ENCODE measurements around the gene MBOAT2. TPM values are rescaled to one million over a fixed set of nuclear protein-coding genes. Genes with fewer than 3 reads are reported as not detected.
"Not testable (repeated sequence)": the region's sequence is repeated elsewhere in the genome, so short reads cannot be mapped to it uniquely, and the experiment has no call there.

The MBOAT2 gene
- polyA plus RNA-seq, 3 donors from 2014 or later: 1.6 to 2.2 TPM; not detected in 1

DNA sequence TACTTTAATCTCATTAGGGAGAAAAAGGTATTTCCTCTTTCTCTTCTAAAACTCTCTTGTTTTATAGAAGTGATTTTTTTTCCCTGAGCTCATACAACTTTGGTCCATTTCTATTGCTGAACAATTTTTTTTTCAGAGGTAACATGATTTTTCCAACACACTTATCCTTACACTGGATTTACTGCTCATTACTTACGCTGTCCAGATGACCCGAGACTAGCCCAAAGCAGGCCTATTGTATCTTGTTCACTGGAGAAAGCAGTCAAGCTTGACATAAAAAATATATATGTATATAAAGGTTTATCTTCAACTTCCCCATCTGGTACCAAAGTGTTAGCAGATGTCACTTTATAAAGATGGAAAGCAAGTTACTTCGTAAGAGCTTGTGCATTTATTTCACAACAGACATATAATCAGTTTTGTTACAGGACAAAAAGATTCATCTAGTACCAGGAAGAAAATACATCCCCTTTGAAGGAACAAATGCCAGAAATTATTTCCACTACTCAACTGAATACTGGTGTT lies 95.7 kb downstream of the MBOAT2 start:
- no peak overlapping the region for H3K27ac Mint-ChIP-seq
- H3K9me3 Mint-ChIP-seq: peaks cover 0 to 9% (median 0%) of the 10 kb centered on the region in 6 donors
- H3K4me3 Mint-ChIP-seq: no peak overlapping the region
- H3K36me3 Mint-ChIP-seq: peaks cover 0 to 7% (median 0%) of the 10 kb centered on the region in 3 donors
- H3K4me1 Mint-ChIP-seq: no peaks in the 10 kb centered on the region
- DNase-seq: no peak
- H3K27me3 Mint-ChIP-seq (ENCODE audit: low read depth in 3 of 3): peaks cover 0 to 6% (median 4%) of the 10 kb centered on the region in 3 donors

DNA sequence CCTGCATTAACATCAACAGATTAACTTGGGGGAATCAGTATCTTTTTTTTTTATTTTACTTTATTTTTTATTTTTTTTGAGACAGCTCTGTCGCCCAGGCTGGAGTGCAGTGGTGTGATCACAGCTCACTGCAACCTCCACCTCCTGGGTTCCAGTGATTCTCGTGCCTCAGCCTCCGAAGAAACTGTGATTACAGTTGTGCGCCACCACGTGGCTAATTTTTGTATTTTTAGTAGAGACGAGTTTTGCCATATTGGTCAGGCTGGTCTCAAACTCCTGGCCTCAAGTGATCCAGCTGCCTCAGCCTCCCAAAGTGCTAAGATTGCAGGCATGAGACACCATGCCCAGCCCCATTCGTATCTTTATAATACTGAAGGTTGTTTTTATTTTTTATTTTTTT lies 99.6 kb downstream of the MBOAT2 start:
- not testable (repeated sequence) for H3K4me3 Mint-ChIP-seq; DNase-seq; H3K4me1 Mint-ChIP-seq; H3K27ac Mint-ChIP-seq; H3K36me3 Mint-ChIP-seq; H3K9me3 Mint-ChIP-seq; H3K27me3 Mint-ChIP-seq (ENCODE audit: low read depth in 3 of 3)

DNA sequence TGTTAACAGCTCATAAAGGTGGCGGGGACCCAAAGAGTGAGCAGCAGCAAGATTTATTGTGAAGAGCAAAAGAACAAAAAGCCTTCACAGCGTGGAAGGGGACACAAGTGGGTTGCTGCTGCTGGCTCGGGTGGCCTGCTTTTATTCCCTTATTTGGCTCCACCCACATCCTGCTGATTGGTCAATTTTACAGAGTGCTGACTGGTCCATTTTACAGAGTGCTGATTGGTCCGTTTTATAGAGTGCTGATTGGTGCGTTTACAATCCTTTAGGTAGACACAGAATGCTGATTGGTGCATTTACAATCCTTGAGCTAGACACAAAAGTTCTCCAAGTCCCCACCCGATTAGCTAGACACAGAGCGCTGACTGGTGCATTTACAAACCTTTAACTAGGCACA lies 100.7 kb downstream of the MBOAT2 start:
- H3K4me3 Mint-ChIP-seq; H3K27me3 Mint-ChIP-seq (ENCODE audit: low read depth in 3 of 3); DNase-seq; H3K27ac Mint-ChIP-seq; H3K9me3 Mint-ChIP-seq; H3K36me3 Mint-ChIP-seq; H3K4me1 Mint-ChIP-seq: not testable (repeated sequence)

DNA sequence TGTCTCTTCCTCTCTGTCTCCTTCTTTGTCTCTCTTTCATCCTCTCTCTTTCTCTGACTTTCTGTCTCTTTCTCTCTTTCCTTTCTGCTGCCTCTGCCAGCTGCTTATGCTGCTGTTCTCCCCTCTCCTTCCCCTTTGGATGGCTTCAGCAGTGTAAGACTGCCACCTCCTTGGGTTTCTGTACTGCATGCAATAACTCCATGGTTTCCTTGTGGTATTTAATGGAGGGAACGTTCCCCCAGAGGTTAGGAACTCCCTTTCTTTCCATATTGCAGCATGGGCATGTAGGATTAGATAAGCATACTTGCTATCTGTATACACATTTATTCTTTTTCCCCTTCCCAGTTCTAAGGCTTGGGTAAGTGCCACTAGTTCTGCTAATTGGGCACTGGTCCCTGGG lies 106.3 kb downstream of the MBOAT2 start:
- H3K4me1 Mint-ChIP-seq; H3K4me3 Mint-ChIP-seq; H3K27me3 Mint-ChIP-seq (ENCODE audit: low read depth in 3 of 3); H3K9me3 Mint-ChIP-seq; H3K36me3 Mint-ChIP-seq; DNase-seq: not testable (repeated sequence)
- peak overlapping the region in 1 of 6 donors; percentile 17 for H3K27ac Mint-ChIP-seq

DNA sequence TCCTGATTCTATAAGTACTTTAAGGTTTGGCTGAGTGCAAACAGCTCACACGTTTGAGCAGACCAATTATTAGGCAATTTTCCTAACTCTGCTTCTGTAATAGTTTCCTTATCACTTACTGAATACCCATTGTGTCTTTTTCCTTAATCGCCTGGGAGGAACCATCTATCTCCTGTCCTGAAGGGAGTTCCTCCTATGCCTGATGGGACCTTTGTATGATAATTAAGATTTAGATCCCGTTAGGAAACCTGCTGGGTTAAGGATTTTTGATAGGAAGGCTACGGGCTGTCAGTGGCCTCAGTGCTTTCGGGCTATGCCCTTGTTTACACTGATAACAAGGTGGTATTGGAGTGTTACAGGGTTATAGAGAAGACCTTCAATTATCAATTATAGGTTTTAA lies 106.8 kb downstream of the MBOAT2 start:
- H3K27ac Mint-ChIP-seq; H3K4me3 Mint-ChIP-seq; H3K4me1 Mint-ChIP-seq; DNase-seq; H3K9me3 Mint-ChIP-seq; H3K27me3 Mint-ChIP-seq (ENCODE audit: low read depth in 3 of 3); H3K36me3 Mint-ChIP-seq: not testable (repeated sequence)

DNA sequence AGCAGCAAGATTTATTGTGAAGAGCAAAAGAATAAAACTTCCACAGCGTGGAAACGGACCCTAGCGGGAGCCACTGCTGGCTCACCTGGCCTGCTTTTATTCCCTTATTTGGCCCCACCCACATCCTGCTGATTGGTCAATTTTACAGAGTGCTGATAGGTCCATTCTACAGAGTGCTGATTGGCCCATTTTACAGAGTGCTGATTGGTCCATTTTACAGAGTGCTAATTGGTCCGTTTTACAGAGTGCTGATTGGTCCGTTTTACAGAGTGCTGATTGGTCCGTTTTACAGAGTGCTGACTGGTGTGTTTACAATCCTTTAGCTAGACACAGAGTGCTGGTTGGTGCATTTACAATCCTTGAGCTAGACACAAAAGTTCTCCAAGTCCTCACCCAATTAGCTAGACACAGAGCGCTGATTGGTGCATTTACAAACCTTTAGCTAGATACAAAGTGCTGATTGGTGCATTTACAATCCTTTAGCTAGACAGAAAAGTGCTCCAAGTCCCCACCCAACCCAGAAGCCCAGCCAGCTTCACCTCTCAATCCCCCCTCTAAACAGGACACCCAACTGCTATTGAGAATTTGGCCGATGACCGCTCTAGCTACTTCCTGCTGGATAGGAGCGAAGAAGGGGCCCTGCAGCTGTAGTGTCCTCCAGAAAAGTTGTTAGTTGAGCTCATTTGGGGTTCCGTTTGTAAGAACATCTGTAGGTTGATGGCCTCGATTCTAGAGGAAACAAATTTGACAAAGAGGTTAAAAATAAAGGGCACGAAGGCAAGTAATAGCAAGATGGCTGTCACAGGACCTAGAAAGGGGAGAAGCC lies 108.2 kb downstream of the MBOAT2 start:
- not testable (repeated sequence) for DNase-seq; H3K27me3 Mint-ChIP-seq (ENCODE audit: low read depth in 3 of 3); H3K36me3 Mint-ChIP-seq; H3K27ac Mint-ChIP-seq; H3K4me3 Mint-ChIP-seq; H3K9me3 Mint-ChIP-seq; H3K4me1 Mint-ChIP-seq

DNA sequence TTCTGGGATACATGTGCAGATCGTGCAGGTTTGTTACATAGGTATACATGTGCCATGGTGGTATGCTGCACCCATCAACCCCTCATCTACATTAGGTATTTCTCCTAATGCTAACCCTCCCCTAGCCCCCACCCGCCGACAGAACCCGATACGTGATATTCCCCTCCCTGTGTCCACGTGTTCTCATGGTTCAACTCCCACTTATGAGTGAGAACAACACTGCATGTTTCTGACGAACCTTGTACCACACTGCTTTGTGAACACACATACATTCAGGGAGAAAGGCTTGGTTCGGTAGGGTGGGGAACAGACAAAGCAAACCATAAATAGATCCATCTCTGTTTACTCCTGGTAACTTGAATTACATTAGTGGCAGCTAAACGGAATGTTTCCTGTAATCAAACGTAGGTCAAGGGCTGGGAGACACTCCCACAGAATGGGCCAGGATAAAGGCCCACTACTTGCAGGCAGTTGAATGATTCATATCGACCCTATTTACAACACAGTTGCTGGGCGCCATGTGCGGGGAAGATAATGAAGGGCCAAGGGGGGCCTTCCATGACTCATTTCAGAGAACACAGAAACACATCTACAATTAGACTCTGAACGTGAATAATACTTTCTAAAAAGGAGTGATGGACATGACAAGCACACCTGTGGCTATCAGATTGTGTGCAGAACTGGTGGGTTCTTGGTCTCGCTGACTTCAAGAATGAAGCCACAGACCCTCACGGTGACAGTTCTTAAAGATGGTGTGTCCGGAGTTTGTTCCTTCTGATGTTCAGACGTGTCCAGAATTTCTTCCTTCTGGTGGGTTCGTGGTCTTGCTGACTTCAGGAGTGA lies 109.3 kb downstream of the MBOAT2 start:
- Mint-ChIP-seq H3K36me3 (peaks cover 0 to 3% (median 0%) of the 10 kb centered on the region in 3 donors), H3K27me3 (ENCODE audit: low read depth in 3 of 3) (peaks cover 0 to 1% (median 0%) of the 10 kb centered on the region in 3 donors), H3K4me3 (no peak overlapping the region), H3K9me3 (no peaks in the 10 kb centered on the region), H3K27ac (no peak overlapping the region), H3K4me1 (no peaks in the 10 kb centered on the region)
- DNase-seq: no peak

DNA sequence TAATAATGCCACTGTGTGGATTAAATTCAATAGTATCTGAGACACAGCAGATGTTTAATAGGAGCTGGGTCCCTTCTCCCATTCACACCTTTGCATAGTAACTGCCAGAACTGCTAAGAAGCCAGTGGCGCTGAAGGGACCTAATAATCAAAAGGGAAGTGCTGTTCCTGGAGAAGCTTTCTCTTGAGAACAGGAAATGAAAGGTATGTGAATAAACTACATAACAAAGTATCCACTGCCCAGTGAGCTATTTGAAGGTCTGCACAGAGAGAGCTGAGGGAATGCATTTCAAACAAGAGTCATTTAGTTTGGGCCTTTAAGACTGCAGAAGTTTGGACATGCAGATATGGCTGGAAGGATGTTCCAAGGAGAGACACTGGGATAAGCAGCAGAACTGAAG lies 110.0 kb downstream of the MBOAT2 start:
- Mint-ChIP-seq H3K4me1 (no peaks in the 10 kb centered on the region), H3K36me3 (peaks cover 0 to 3% (median 0%) of the 10 kb centered on the region in 3 donors), H3K9me3 (no peaks in the 10 kb centered on the region), H3K4me3 (no peak overlapping the region), H3K27me3 (ENCODE audit: low read depth in 3 of 3) (peaks cover 0 to 1% (median 0%) of the 10 kb centered on the region in 3 donors), H3K27ac (no peak overlapping the region)
- no peak for DNase-seq

DNA sequence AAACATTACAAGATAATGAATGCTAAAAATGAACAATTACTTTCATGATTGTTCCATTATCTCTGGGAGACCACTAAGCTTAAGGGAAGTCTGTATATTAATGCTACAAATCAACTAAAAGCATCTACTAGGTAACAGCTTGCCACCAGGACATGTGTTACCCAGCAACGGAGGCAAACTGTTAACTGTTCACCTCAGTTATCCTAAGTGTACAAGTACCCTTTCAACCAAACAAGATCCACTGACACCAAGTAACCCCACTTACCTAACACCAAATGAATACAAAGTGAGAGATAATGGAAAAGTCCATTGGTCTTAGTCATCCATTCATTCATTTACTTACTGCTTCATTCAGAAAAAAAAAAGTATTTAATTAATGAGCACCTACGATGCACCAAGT lies 111.4 kb downstream of the MBOAT2 start:
- DNase-seq: no peak
- no peak overlapping the region for H3K4me3 Mint-ChIP-seq
- no peaks in the 10 kb centered on the region for H3K4me1 Mint-ChIP-seq
- H3K36me3 Mint-ChIP-seq: peaks cover 0 to 3% (median 0%) of the 10 kb centered on the region in 3 donors
- H3K9me3 Mint-ChIP-seq: no peaks in the 10 kb centered on the region
- no peak overlapping the region for H3K27ac Mint-ChIP-seq
- H3K27me3 Mint-ChIP-seq (ENCODE audit: low read depth in 3 of 3): peaks cover 0 to 1% (median 0%) of the 10 kb centered on the region in 3 donors

DNA sequence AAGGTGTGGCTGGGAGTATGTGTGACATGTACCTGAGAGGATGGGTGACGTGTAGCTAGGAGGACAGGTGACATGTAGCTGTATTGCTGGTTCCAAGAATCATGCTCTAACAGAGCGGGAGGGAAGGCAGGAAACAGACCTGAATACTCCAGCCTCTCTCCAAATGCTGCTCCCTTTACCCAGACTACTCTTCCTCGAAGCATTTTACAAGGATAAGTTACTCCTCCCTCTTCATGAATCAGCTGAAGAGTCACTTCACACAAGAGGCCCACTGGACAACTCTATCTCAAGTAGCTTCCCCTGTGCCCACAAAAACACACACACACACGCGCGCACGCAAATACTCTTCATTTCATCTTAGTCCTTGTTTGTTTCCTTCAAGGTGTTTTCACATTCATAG lies 113.5 kb downstream of the MBOAT2 start:
- Mint-ChIP-seq H3K4me3 (no peak overlapping the region), H3K9me3 (no peaks in the 10 kb centered on the region), H3K36me3 (no peaks in the 10 kb centered on the region), H3K27me3 (ENCODE audit: low read depth in 3 of 3) (peaks cover 0 to 1% (median 0%) of the 10 kb centered on the region in 3 donors), H3K27ac (no peak overlapping the region), H3K4me1 (no peaks in the 10 kb centered on the region)
- no peak for DNase-seq

DNA sequence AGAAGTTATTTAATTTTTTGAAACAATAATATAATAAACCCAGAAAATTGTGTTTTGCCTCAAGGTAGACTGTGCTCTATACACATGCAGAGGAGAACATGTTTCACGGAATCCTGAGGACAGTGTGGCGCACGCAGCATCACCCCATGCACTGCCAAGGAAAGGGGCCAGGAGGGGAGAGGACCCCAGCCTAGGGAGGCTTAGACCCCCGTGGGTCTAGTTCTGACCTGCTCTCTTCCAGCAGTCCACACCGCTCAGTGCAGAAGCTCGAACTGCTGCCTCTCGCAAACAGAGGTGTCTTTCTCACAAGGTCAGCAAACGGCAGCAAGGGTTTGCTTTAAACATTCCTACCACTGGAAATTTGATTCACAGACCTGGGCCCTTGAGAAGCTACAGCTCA lies 114.5 kb downstream of the MBOAT2 start:
- peaks cover 0 to 1% (median 0%) of the 10 kb centered on the region in 3 donors for H3K27me3 Mint-ChIP-seq (ENCODE audit: low read depth in 3 of 3)
- no peak for DNase-seq

DNA sequence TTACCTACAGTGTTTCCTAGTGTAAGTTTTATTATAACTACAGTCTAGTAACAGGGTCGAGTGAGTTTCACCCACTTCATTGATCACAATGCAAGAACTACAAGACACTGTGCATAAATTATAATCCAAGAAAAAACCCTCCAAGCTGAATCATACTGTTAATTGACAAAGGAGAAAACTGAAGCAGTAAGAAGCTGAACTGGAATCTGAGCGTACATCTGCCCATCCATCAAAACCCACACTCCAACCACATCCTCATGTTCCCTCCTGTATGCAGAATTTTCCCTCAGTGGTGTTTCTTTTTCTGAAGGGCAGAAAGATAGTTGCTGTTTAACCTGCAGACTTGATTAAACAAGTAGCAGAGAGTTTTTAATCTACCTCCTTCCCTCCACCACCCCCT lies 116.6 kb downstream of the MBOAT2 start:
- no peak for DNase-seq
- Mint-ChIP-seq H3K4me3 (no peak overlapping the region), H3K27me3 (ENCODE audit: low read depth in 3 of 3) (no peaks in the 10 kb centered on the region), H3K4me1 (no peaks in the 10 kb centered on the region), H3K9me3 (no peaks in the 10 kb centered on the region), H3K27ac (no peak overlapping the region), H3K36me3 (no peaks in the 10 kb centered on the region)

More for the DNA sequence above, 114.5 kb downstream of the MBOAT2 start:
- H3K4me3 Mint-ChIP-seq: no peak overlapping the region
- no peaks in the 10 kb centered on the region for H3K9me3 Mint-ChIP-seq
- H3K36me3 Mint-ChIP-seq: no peaks in the 10 kb centered on the region
- no peak overlapping the region for H3K27ac Mint-ChIP-seq
- H3K4me1 Mint-ChIP-seq: no peaks in the 10 kb centered on the region

DNA sequence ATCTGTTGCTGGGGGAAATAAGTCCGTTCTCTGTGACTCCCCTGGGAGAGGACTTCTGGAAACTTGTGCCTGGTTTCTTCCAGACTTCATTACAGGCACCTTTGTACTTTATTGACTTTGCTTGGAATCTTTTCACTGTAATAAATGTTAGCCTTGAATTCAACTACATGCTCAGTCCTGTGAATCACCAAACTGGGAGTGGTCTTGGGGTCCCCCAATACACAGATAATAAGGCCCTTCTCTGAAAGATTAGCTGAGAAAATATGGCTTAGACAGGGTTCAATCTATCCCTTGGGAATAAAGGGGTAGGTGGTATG lies 117.3 kb downstream of the MBOAT2 start:
- Mint-ChIP-seq H3K4me3 (no peak overlapping the region), H3K4me1 (no peaks in the 10 kb centered on the region), H3K9me3 (no peaks in the 10 kb centered on the region), H3K27ac (no peak overlapping the region), H3K36me3 (no peaks in the 10 kb centered on the region), H3K27me3 (ENCODE audit: low read depth in 3 of 3) (peaks cover 0 to 4% (median 0%) of the 10 kb centered on the region in 3 donors)
- DNase-seq: no peak

DNA sequence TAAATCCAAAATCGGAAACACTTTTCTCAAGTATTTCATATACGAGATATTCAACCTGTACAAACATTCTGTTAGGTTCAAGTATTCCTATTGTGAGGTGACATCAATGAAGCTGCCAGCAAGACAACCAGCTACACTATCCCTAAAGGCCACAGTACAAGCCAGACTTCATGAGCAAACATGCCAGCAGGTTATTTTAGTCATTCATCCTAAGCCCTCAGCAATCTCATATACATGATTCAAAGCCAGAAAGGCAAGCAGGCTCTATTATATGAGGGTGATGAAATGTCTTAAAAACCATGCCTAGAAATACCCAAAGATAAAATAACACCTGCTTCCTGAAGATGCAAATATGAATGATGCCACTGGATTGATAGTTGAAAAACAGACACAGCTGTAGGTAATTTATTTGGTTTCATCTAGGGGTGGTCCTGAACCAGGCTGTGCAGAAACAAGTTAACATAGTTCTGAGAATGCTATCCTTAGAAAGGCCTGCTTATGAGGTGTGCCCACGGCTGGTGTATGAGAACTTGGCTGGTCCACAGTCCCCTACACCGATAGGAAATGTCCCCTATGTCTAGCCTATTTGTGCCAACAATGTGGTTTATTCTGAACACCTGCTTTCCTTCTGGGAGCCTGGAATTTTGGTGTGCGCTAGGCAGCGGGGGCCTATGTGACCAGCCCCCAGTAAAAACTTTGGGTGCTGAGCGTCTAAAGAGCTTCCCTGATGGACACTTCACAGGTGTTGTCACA lies 117.9 kb downstream of the MBOAT2 start:
- Mint-ChIP-seq H3K27me3 (ENCODE audit: low read depth in 3 of 3) (peaks cover 0 to 5% (median 2%) of the 10 kb centered on the region in 3 donors), H3K27ac (no peak overlapping the region)

More for the DNA sequence above, 117.9 kb downstream of the MBOAT2 start:
- DNase-seq: no peak
- H3K4me1 Mint-ChIP-seq: no peaks in the 10 kb centered on the region
- no peaks in the 10 kb centered on the region for H3K36me3 Mint-ChIP-seq
- no peak overlapping the region for H3K4me3 Mint-ChIP-seq
- no peaks in the 10 kb centered on the region for H3K9me3 Mint-ChIP-seq

All from immature natural killer cell (primary cell).